RPMI8226 (cell line): ENCODE results near the gene WFS1.

Experiments used
- DNase-seq: peaks from one replicate; pipeline ENCODE4 v3.0.0-alpha.2; 2015

WFS1 gene

GRCh38 chr4:6327220-6327917, 57.7 kb downstream of the WFS1 start:
- DNase-seq: peak; percentile 70

- DNase-seq: no peak
These were observed 58.9 kb downstream of the WFS1 start for GRCh38 chr4:6328526-6328925.

- no peak for DNase-seq
These were observed 60.1 kb downstream of the WFS1 start for GRCh38 chr4:6329478-6330383.

GRCh38 chr4:6330384-6330767, 60.7 kb downstream of the WFS1 start:
- DNase-seq: no peak

GRCh38 chr4:6331018-6331417, 61.4 kb downstream of the WFS1 start:
- peak; percentile 68 for DNase-seq

- no peak for DNase-seq
These were observed 61.8 kb downstream of the WFS1 start for GRCh38 chr4:6331468-6331867.

- no peak for DNase-seq
These were observed 62.5 kb downstream of the WFS1 start for GRCh38 chr4:6332042-6332668.

GRCh38 chr4:6332669-6333050, 63.0 kb downstream of the WFS1 start:
- DNase-seq: no peak

GRCh38 chr4:6333301-6334202, 63.9 kb downstream of the WFS1 start:
- DNase-seq: peak; percentile 43

- DNase-seq: no peak
These were observed 64.7 kb downstream of the WFS1 start for GRCh38 chr4:6334203-6334887.

- DNase-seq: no peak
These were observed 65.5 kb downstream of the WFS1 start for GRCh38 chr4:6335040-6335590.

- DNase-seq: no peak
These were observed 66.5 kb downstream of the WFS1 start for GRCh38 chr4:6336166-6336565.

- no peak for DNase-seq
These were observed 67.8 kb downstream of the WFS1 start for GRCh38 chr4:6337331-6337935.

GRCh38 chr4:6338175-6338950, 68.7 kb downstream of the WFS1 start:
- peak; percentile 10 for DNase-seq

- DNase-seq: no peak
These were observed 69.5 kb downstream of the WFS1 start for GRCh38 chr4:6338951-6339817.

- DNase-seq: no peak
These were observed 70.3 kb downstream of the WFS1 start for GRCh38 chr4:6339818-6340445.

- no peak for DNase-seq
These were observed 70.9 kb downstream of the WFS1 start for GRCh38 chr4:6340446-6341015.

- DNase-seq: no peak
These were observed 72.0 kb downstream of the WFS1 start for GRCh38 chr4:6341696-6342095.
